Retinal pigment epithelial cell (primary cell): ENCODE measurements around the gene ANAPC13.

Source experiments
- DNase-seq: peaks from one replicate; pipeline ENCODE4 v3.0.0-alpha.2; 2010; ENCODE audit warnings: low read depth
- H3K4me3 ChIP-seq: 2 replicates; pipeline ENCODE4 v1.5.1; 2011; ENCODE audit warnings: mild to moderate bottlenecking, low read length, control low read depth, moderate library complexity
- TF ChIP-seq, protein P1 (sequence below): conservative IDR thresholded peaks from 2 replicates; pipeline ENCODE4 v1.5.1; 2011; ENCODE audit warnings: low read depth, low read length, control low read depth, inconsistent platforms

The ANAPC13 gene, protein sequence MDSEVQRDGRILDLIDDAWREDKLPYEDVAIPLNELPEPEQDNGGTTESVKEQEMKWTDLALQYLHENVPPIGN

DNA sequence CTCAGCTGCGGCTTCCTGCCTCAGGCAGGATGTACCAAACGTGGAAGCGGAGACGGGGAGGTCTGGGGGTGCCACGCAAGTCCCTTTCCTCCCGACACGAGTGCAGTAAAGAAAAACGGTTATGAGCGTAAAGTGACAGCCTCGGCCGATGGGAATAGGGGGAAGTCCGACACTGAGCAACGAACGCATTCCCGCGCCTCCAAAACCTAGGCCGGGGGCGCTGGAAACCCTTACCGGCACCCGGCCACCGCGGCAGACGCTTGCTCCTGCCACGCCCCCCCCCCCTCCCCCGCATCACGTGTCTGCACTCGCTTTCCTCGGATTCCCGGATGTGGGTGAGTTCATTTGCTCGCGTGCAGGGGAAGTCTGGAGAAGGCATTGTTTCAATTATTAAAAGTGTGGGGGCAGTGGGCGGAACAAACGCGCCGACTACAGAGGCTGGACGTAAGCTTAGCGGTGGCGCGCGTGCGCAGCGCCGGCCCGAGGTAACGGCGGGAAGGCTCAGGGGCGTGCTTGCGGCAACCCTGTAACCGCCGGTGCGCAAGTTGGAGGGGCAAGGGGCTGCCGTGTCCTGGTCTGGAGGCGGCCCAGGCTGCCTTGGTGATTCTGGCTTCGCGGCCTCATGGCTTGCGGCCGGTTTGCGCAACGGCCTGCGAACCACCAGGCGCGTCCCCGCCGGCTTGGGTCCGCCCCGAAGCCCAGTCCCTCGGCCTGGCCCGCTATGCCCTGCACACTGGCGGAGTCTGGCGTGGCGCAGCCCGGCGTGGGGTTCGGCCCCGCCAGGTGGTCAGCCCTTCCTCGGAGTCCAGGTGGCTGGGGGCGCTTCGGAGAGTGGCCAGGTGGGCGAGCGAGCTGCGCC is at the start of gene ANAPC13, which contains the start of gene CEP63:
ANAPC13 (minus strand) TSS at position 268 of the 859 bp plus-strand sequence. CDS start 3,081 bp downstream, outside the sequence.
CEP63 (plus strand) TSS at position 340 of the 859 bp plus-strand sequence. CDS start 9,264 bp downstream, outside the sequence.
- peak within 1 kb of the TSS; percentile 84 for H3K4me3 ChIP-seq
- TF ChIP-seq, protein P1, sequence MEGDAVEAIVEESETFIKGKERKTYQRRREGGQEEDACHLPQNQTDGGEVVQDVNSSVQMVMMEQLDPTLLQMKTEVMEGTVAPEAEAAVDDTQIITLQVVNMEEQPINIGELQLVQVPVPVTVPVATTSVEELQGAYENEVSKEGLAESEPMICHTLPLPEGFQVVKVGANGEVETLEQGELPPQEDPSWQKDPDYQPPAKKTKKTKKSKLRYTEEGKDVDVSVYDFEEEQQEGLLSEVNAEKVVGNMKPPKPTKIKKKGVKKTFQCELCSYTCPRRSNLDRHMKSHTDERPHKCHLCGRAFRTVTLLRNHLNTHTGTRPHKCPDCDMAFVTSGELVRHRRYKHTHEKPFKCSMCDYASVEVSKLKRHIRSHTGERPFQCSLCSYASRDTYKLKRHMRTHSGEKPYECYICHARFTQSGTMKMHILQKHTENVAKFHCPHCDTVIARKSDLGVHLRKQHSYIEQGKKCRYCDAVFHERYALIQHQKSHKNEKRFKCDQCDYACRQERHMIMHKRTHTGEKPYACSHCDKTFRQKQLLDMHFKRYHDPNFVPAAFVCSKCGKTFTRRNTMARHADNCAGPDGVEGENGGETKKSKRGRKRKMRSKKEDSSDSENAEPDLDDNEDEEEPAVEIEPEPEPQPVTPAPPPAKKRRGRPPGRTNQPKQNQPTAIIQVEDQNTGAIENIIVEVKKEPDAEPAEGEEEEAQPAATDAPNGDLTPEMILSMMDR = no peak
- DNase-seq = peak; percentile 94

DNA sequence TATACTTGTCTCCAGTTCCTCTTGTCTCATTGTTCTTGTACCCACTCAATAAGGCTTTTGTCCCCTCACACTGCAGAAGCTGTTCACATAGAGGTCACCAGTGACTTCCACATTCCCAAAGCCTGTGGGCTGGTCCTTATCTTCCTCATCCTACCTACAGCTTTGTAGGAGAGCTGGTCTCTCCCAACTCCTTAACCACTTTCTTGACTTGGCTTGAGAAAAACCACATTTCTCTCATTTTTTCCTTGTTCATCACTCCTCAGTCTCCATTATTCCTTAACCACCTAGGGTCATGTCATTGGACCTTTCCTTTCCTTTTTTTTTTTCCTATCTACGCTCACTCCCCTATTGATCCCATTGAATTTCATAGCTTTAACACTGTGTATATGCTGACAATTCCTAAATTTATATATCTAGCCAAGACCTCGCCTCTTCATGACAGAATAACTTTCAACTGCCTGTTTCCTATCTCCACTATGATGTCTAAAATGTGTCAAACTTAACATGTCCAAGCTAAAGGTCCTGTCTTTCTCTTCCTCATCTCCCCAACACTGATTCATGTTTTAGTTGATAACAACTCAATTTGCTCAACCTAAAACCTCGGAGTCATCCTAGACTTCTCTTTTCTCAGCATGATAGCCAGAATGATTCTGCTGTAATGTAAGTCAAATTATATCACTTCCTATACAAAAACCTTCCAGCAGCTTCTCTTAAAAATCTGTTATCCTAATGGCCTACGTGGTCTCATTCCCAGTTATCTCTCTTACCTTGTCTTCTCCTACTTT is 49.6 kb upstream of the ANAPC13 start:
- H3K4me3 ChIP-seq = no peak overlapping the region
- TF ChIP-seq, protein P1 = no peak
- DNase-seq = no peak

DNA sequence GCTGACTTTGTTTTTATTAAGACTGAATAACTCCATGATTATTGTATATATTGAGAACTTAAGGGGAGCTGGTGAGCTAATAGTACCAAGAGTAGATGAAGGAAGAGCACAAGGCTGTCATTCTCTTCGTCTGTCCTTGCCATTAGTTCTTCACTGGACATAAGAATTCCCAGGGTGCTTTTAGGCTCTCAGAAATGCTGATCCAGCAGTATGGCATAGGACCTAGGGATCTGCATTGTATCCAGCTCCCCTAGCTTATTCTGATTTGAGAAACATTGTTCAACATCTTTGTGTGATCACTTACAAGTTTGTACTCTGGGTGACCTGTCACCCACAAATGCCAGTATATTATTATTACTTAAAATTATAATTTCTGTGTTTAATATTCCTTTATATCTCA is 47.7 kb upstream of the ANAPC13 start:
- TF ChIP-seq, protein P1 = no peak
- no peak for DNase-seq
- H3K4me3 ChIP-seq = no peak overlapping the region

DNA sequence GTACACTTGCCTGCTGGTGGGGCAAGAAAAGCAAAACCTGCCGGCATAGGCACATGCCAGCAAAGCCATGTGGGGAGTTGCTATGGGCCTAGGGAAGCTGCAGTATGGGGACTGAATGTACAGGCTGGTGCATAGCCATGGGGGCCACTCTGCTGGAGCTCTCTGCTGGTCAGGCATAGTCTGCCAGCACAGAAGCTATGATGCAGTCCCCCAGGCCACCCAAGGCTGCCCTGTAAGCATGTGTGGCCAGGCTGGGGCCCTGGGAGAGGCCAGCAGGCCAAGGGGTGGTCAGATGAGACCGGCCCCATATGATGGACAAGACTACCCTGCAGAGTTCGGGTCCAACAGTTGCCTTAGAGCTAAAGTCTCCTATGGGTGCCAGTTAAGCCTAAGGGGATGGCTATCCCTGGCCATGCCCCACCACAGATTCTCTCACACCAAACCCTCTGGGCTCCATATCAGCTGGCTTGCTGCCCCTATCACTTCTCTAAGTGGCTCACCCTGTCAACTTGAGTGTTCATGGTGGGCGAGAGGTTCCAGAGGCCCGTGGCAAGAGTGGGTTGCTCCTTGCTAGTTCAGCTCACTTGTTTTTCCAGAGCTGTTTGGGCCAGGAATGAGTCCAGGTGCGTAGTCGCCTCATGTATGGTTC is 41.9 kb upstream of the ANAPC13 start:
- no peak overlapping the region for H3K4me3 ChIP-seq
- TF ChIP-seq, protein P1 = no peak
- DNase-seq = no peak

DNA sequence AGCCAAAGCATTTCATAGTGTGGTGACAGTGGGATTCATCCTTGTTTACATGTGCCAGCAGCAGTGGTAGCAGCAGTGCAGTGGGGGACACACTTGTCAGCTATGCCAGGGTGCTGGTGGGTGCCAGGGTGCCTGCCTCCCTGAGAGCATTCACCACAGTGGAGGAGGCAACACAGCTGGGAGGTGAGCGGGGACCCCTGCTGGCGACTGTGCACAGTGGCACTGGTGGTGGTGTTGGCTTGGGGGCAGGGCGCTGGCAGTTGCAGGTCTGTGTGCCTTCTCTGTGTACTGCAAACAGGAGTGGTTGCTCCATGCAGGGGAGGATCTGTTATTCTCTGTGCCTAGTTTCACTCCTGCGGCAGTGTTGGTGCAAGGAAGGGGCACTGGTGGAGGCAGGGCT is 41.3 kb upstream of the ANAPC13 start:
- H3K4me3 ChIP-seq = no peak overlapping the region
- TF ChIP-seq, protein P1 = peak; percentile 44
- no peak for DNase-seq

DNA sequence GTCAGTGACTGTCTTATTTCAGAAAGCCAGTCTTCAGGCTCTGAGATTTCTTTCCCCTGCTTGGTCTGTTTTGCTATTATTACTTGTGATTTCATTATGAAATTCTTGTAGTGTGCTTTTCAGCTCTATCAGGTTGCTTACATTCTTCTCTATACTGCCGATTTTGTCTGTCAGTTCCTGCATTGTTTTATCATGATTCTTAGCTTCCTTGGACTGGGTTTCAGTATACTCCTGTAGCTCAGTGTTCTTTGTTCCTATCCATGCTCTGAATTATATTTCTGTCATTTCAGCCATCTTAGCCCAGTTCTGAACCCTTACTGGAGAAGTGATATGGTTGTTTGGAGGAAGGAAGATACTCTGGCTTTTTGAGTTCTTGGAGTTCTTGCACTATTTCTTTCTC is 40.5 kb upstream of the ANAPC13 start:
- H3K4me3 ChIP-seq = no peak overlapping the region
- TF ChIP-seq, protein P1 = no peak
- DNase-seq = no peak
